NCI-H345 (cell line): Measurements from ENCODE around the gene IFT81.
"Not testable (repeated sequence)": the region's sequence is repeated elsewhere in the genome, so short reads cannot be mapped to it uniquely, and the experiment has no call there.

Source experiments
- DNase-seq: peaks from one replicate; lab custom pipeline; 2025; lab: John Stamatoyannopoulos, UW

The IFT81 gene

GRCh38 chr12:110205931-110206330 is 81.8 kb downstream of the IFT81 start:
- no peak for DNase-seq

DNA sequence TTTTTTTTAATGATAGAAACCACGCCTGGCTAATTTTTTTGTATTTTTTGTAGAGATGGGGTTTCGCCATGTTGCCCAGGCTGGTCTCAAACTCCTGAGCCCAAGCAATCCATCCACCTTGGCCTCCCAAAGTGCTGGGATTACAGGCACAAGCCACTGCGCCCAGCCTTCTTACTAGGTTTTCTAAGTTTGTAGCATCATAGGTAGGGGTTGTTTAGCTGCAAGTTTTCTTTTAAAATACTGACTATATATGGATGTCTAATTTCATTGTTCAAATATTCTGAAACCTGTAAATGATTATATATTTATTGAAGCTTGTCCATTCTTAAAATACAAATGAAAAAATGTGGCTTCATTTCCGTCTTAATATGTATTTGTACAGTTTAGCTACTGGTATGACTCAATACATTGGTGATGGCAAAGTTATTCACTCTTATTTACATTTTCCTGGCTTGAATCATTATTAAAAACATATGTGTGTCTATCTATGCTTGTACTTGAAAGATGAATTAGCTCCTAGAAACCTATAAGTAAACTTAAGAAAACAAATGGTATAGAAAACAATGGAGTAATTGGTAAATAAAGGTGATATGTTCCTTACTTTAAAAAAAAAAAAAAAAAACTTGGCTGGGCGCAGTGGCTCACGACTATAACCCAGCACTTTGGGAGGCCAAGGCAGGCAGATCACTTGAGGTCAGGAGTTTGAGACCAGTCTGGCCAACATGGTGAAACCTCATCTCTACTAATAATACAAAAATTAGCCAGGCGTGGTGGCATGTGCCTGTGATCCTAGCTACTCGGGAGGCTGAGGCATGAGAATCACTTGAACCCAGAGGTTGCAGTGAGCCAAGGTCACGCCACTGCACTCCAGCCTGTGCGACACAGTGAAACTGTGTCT is 87.7 kb downstream of the IFT81 start:
- not testable (repeated sequence) for DNase-seq

GRCh38 chr12:110217996-110218674 is 94.0 kb downstream of the IFT81 start:
- no peak for DNase-seq

- DNase-seq, result no peak
These were observed 97.9 kb downstream of the IFT81 start for GRCh38 chr12:110222027-110222426.

- DNase-seq, result no peak
These were observed 98.3 kb downstream of the IFT81 start for GRCh38 chr12:110222433-110222832.

- no peak for DNase-seq
These were observed 99.7 kb downstream of the IFT81 start for GRCh38 chr12:110223777-110224378.

- DNase-seq, result no peak
These were observed 100.5 kb downstream of the IFT81 start for GRCh38 chr12:110224379-110225304.

GRCh38 chr12:110227138-110227537 is 103.0 kb downstream of the IFT81 start:
- no peak for DNase-seq

GRCh38 chr12:110228348-110228747 is 104.2 kb downstream of the IFT81 start:
- not testable (repeated sequence) for DNase-seq

DNA sequence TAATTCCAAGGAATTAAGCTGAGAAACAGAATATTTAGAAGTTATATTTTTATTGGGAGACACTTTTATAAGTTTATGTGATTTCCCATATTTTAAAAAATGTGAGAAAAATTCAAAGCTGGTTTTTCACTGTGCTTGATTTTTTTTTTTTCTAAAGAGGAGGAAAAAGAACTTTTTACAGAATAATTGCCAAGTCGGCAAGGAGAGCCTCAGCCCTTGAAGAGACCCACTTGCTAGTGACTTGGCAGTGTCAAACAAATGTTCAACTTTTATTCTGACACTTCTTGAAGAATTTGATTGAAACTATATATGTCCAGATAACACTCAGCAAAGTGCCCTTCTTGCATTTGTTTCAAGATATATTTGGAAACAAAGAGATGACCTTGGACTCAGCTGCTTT is 104.6 kb downstream of the IFT81 start:
- no peak for DNase-seq

- no peak for DNase-seq
These were observed 105.3 kb downstream of the IFT81 start for GRCh38 chr12:110229409-110229808.

- DNase-seq, result no peak
These were observed 106.5 kb downstream of the IFT81 start for GRCh38 chr12:110230655-110231054.

- DNase-seq, result no peak
These were observed 109.2 kb downstream of the IFT81 start for GRCh38 chr12:110233212-110233903.

- DNase-seq, result no peak
These were observed 110.2 kb downstream of the IFT81 start for GRCh38 chr12:110234331-110234751.

DNA sequence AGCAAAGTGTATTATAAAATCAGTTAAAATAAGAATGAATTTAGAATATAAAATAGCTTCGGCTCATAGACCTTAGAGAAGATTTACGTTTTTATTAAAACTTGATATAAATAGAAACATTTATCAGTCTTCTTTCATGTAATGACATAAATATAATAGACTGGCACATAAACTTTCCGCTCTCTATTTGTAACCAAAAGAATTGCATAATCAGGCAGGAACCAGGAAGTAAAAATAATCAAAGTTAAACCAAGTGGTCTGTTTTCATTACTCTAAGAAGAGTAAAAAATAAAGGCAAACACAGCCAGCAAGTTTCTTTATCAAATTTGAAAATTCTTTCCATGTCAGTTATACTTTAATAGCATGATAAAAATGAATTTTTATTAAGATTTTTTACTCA is 110.6 kb downstream of the IFT81 start:
- DNase-seq, result no peak

GRCh38 chr12:110235383-110235782 is 111.2 kb downstream of the IFT81 start:
- no peak for DNase-seq

DNA sequence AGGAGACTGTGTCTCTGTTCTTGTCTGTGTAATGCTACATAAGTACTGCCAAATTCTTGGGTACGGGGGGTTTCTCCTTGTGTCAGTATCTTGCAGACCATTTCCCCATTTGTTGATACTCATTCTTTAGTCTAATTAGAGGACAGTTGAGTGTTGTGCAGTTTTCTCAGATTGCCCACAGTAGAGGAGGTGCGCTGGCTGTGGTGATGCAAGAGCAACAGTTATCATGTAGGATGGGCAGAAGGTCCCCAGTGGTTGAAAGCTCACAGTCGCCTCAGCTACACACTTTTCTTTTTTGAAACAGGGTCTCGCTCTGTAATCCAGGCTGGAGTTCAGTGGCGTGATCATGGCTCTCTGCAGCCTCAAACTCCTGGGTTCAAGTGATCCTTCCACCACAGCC is 119.1 kb downstream of the IFT81 start:
- DNase-seq, result no peak

DNA sequence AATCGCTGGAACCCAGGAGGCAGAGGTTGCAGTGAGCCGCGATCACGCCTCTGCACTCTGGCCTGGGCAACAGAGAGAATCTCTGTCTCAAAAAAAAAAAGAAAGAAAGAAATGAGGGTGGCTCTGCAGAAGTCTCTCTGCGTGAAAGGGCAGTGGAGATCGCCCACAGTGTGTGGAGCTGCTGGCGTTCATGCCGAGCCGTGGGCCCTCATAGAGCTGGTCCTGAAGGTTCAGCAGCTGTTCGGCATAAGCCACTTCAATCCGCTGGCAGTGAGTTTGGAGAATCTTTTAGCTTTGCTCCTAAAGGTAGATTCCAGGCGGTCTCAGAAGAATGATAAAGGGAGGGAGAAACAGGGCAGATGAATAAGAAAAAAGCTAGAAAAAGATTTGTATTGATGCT is 120.2 kb downstream of the IFT81 start:
- DNase-seq, result no peak

DNA sequence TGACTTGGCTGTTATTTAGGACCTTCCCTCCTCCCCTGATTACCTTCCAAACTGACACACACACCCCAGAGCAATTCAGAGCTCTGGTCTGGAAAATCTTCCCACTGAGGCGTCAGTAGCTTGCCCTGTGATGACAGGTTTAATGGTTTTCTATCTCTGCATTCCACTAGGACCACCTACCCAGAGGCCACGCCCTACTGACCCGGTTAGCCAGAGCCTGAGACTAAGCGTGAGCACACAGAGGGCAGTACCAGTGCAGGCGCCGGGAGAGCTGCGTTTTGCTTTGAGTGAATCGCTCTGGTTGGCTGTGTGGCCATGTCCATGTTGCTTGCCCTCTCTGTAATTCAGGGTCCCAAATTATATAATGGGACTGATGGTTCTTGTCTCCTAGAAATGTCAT is 120.7 kb downstream of the IFT81 start:
- no peak for DNase-seq

DNA sequence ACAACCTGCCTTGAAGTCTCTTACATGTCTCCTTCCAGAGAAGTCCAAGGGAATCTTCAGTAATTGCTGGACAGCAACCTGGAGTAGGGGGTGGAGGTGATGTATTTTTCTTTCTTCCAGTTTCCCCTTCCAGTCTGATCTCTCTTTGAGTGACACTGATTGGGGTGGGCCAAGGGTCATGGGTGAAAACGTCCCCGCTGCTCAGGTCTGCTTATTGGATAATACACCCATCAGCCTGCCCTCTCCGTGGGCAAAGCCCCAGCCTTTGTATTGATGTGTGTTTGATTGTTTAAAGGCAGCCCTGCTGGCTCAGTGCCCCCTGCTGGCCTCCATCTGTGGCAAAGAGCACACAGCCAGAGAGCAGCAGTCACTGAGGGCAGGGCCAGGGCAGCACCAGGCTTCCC is 121.2 kb downstream of the IFT81 start:
- no peak for DNase-seq

- DNase-seq, result no peak
These were observed 122.6 kb downstream of the IFT81 start for GRCh38 chr12:110246636-110247339.
